Measurements from ENCODE around the gene LSM2. TPM values are rescaled to one million over a fixed set of nuclear protein-coding genes. Genes with fewer than 3 reads are reported as not detected.

LSM2 gene
- total and polyA plus RNA-seq, 9 of the 15 experiments (the other 6 are each of a cell fraction or from before 2014, with no cell fraction given): 154 to 407 (median 223) TPM

GRCh38 chr6:31776989-31777666 is 29.6 kb downstream of the LSM2 start, which contains the start of gene VWA7 (continued):
- TF ChIP-seq MXD1 (CRISPR knock-in tag; IDR thresholded peaks at IDR 0.05; ENCODE audit: borderline replicate concordance, poor library complexity, severe bottlenecking) (no peak), SLC30A9 (CRISPR knock-in tag; IDR thresholded peaks at IDR 0.05) (no peak), HDAC2 (IDR thresholded peaks at IDR 0.05) (peak; percentile 96), REST (IDR thresholded peaks at IDR 0.05; ENCODE audit: borderline replicate concordance) (peak; percentile 51; the same call in 1 of the 2 replicates), REST (CRISPR knock-in tag; IDR thresholded peaks at IDR 0.05; ENCODE audit: low read depth) (peak; percentile 13; the same call in 1 of the 2 replicates), CREB3L1 (IDR thresholded peaks at IDR 0.05; ENCODE audit: borderline replicate concordance, low read depth) (peak; percentile 56; the same call in 1 of the 2 replicates), HES1 (IDR thresholded peaks at IDR 0.05; ENCODE audit: low read depth) (peak; percentile 93), POLR2AphosphoS2 (IDR thresholded peaks at IDR 0.05; ENCODE audit: low read length) (peak; percentile 99), CREM (IDR thresholded peaks at IDR 0.05; ENCODE audit: low read depth) (peak; percentile 99), CHD2 (IDR thresholded peaks at IDR 0.05; ENCODE audit: low read depth, low read length) (peak; percentile 49), NEUROD1 (IDR thresholded peaks at IDR 0.05; ENCODE audit: borderline replicate concordance, low read depth, low read length, partially characterized antibody) (peak; percentile 95), MLX (CRISPR knock-in tag; conservative IDR thresholded peaks at IDR 0.05) (peak in 1 of 2 experiments; percentile 22; a peak in 1 of 4 replicates), BRCA1 (IDR thresholded peaks at IDR 0.05) (no peak), BRCA1 (CRISPR knock-in tag; IDR thresholded peaks at IDR 0.05) (no peak), RNF2 (IDR thresholded peaks at IDR 0.05) (peak; percentile 100), ZNF124 (CRISPR knock-in tag; IDR thresholded peaks at IDR 0.05) (no peak), GTF2F1 (IDR thresholded peaks at IDR 0.05; ENCODE audit: low read depth, low read length) (peak; percentile 87)
